Upper lobe of right lung (tissue), 1 donor: ENCODE data around the gene HSPB8. TPM values are rescaled to one million over a fixed set of nuclear protein-coding genes. Genes with fewer than 3 reads are reported as not detected.

Experiments
- ATAC-seq: fragments of 200-7000 bp; cut with Tn5 transposase; one replicate; pipeline ENCODE4 v1.9.1; 2020; ENCODE audit warnings: mild to moderate bottlenecking, moderate library complexity
- DNase-seq: peaks from one replicate; pipeline ENCODE4 v3.0.0-alpha.2; 2020
- H3K27ac ChIP-seq: fragments of 200-600 bp; one replicate; pipeline ENCODE4 v1.8.0; 2022
- H3K27me3 ChIP-seq: fragments of 200-600 bp; one replicate; pipeline ENCODE4 v1.8.0; 2022; ENCODE audit warnings: mild to moderate bottlenecking
- H3K36me3 ChIP-seq: fragments of 200-600 bp; one replicate; pipeline ENCODE4 v1.8.0; 2022
- H3K4me1 ChIP-seq: fragments of 200-600 bp; one replicate; pipeline ENCODE4 v1.8.0; 2022
- H3K4me3 ChIP-seq: fragments of 200-600 bp; one replicate; pipeline ENCODE4 v1.8.0; 2022; ENCODE audit warnings: mild to moderate bottlenecking
- H3K9me3 ChIP-seq: fragments of 200-600 bp; one replicate; pipeline ENCODE4 v1.8.0; 2022
- intact Hi-C: fragments of 100-400 bp; cut with DNase I; formaldehyde crosslinking; loops from one replicate; pipeline ENCODE4 v1.11.0; 2022
- long read RNA-seq: library from polyadenylated mRNA; unstranded; transcript quantifications from one replicate; pipeline ENCODE4 v2.0.0, GENCODE V29; 2021
- total RNA-seq: library from RNA; stranded (reverse); fragmentation: NEBNext Ultra II Directional; extraction: Animal tissue kit (Norgen Biotek cat#: 25700); gene quantifications from one replicate; pipeline ENCODE4 v1.2.1, GENCODE V29; 2021
- TF ChIP-seq, protein P1 (sequence below): fragments of 200-600 bp; IDR thresholded peaks from one replicate; pipeline ENCODE4 v1.8.0; 2022; ENCODE audit warnings: antibody characterized with exemption
- donor health status: DM: no; HTN: yes; CAD: no; lungs with severe emphysema.

HSPB8 gene
- total RNA-seq: 70.0 TPM
- long read RNA-seq, transcript HSPB8-201 (3 exons, 2,152 nt): major isoform, 231 of 237 reads
- long read RNA-seq, partial matches to known transcripts: 2 of 237 reads
- long read RNA-seq, other reads (novel, unspliced or antisense): 4 of 237 reads

GRCh38 chr12:119178544-119179334 is at the start of gene HSPB8:
Gene HSPB8, plus strand, starts transcription at chr12:119178931. Its CDS starts 382 bp downstream, at chr12:119179313.
- intact Hi-C loops: no loop called here
- no peaks in the 10 kb centered on the region for H3K36me3 ChIP-seq
- TF ChIP-seq, protein P1, sequence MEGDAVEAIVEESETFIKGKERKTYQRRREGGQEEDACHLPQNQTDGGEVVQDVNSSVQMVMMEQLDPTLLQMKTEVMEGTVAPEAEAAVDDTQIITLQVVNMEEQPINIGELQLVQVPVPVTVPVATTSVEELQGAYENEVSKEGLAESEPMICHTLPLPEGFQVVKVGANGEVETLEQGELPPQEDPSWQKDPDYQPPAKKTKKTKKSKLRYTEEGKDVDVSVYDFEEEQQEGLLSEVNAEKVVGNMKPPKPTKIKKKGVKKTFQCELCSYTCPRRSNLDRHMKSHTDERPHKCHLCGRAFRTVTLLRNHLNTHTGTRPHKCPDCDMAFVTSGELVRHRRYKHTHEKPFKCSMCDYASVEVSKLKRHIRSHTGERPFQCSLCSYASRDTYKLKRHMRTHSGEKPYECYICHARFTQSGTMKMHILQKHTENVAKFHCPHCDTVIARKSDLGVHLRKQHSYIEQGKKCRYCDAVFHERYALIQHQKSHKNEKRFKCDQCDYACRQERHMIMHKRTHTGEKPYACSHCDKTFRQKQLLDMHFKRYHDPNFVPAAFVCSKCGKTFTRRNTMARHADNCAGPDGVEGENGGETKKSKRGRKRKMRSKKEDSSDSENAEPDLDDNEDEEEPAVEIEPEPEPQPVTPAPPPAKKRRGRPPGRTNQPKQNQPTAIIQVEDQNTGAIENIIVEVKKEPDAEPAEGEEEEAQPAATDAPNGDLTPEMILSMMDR: no peak
- H3K4me3 ChIP-seq: peak within 1 kb of the TSS; percentile 77
- ATAC-seq (peak; percentile 96), DNase-seq (peak; percentile 95)
- H3K27me3 ChIP-seq: no peaks in the 10 kb centered on the region
- peak within 1 kb of the TSS; percentile 90 for H3K27ac ChIP-seq
- no peaks in the 10 kb centered on the region for H3K9me3 ChIP-seq
- peaks cover 34% of the 10 kb centered on the region for H3K4me1 ChIP-seq

GRCh38 chr12:119129827-119130434 is 48.8 kb upstream of the HSPB8 start:
- no peak for ATAC-seq
- intact Hi-C loops: no loop called here
- no peaks in the 10 kb centered on the region for H3K27me3 ChIP-seq
- TF ChIP-seq, protein P1: no peak
- H3K4me1 ChIP-seq: no peaks in the 10 kb centered on the region
- DNase-seq: no peak
- H3K9me3 ChIP-seq: no peaks in the 10 kb centered on the region
- no peak overlapping the region for H3K27ac ChIP-seq
- H3K4me3 ChIP-seq: no peak overlapping the region
- H3K36me3 ChIP-seq: no peaks in the 10 kb centered on the region

GRCh38 chr12:119130523-119130922 is 48.2 kb upstream of the HSPB8 start:
- TF ChIP-seq, protein P1: no peak
- intact Hi-C loops: no loop called here
- no peaks in the 10 kb centered on the region for H3K4me1 ChIP-seq
- H3K4me3 ChIP-seq: no peak overlapping the region
- ATAC-seq: no peak
- H3K27ac ChIP-seq: no peak overlapping the region
- no peaks in the 10 kb centered on the region for H3K27me3 ChIP-seq
- DNase-seq: no peak
- H3K36me3 ChIP-seq: no peaks in the 10 kb centered on the region
- H3K9me3 ChIP-seq: no peaks in the 10 kb centered on the region

- Histone ChIP-seq H3K27me3 (no peaks in the 10 kb centered on the region), H3K9me3 (no peaks in the 10 kb centered on the region), H3K4me3 (no peak overlapping the region), H3K27ac (no peak overlapping the region), H3K36me3 (no peaks in the 10 kb centered on the region), H3K4me1 (no peaks in the 10 kb centered on the region)
- intact Hi-C loops: no loop called here
- TF ChIP-seq, protein P1: no peak
- DNase-seq (no peak), ATAC-seq (no peak)
These were observed 44.3 kb upstream of the HSPB8 start for GRCh38 chr12:119134284-119135072.

DNA sequence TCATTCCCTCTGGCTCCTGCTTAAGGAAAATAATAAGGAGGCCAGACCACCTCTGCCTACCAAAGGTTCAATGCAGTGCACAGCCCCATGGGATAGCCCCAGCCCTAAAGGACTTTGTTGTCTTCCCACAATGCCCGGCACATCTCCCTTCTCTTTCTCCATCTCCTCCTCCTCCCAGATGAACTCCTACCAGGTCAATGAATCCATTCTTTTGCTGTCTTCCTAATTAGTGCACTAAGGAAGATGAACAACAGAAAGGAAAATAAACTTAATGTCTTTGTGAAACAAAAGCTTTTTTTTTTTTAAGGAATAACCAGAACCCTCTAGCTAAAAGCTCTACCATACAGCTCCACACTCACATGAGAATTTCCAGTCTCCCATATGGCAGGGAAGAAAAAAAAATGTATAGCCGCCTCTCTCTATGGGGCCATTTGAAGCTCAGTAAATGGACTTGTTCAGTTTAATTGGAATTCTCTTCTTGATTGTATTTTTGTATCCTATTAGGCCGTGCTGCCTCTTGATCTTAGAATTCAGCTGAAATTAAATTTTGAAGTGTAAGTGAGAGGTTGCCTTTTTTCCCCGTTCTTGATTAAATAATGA is 41.8 kb upstream of the HSPB8 start:
- Histone ChIP-seq H3K4me1 (no peaks in the 10 kb centered on the region), H3K27me3 (no peaks in the 10 kb centered on the region), H3K36me3 (no peaks in the 10 kb centered on the region), H3K4me3 (no peak overlapping the region), H3K9me3 (no peaks in the 10 kb centered on the region), H3K27ac (no peak overlapping the region)
- DNase-seq (no peak), ATAC-seq (no peak)
- intact Hi-C loops: no loop called here
- TF ChIP-seq, protein P1: no peak
